Measurements from ENCODE around the gene FAM20C.

Gene FAM20C

DNA sequence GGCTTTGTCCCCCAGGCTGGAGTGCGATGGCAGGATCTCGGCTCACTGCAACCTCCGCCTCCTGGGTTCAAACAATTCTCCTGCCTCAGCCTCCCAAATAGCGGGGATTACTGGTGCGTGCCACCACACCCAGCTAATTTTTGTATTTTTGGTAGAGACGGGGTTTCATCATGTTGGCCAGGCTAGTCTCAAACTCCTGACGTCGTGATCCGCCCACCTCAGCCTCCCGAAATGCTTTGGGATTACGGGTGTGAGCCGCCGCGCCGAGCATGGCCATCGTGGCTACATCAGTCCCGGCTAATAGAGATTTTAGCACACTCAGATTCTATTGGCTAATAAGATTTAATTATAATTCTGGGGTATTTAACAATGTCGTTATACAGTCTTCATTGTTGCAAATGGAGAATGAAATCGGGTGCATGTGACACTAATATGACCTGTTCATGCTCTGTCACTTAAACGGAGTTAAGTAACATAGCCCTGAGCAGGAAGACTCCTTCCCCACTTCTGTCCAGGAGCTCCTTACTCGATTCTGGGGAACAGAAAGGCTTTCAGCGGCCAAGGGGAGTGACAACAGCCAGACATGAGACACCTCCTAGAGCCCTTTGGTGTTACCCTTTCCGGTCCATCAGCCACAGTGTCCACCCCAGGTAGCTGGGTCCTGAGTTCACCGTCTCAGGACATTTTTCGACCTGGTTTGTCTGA is 40.9 kb upstream of the FAM20C start:
- no peak for TF ChIP-seq Cebpa-rat (IDR thresholded peaks at IDR 0.05)
- no peak overlapping the region for H3K27ac ChIP-seq
- no peaks in the 10 kb centered on the region for H4K20me1 ChIP-seq
- H3K36me3 ChIP-seq: peaks cover 7% of the 10 kb centered on the region
- H3K9ac ChIP-seq: no peak overlapping the region
- no peaks in the 10 kb centered on the region for H3K27me3 ChIP-seq
- no peaks in the 10 kb centered on the region for H3K9me3 ChIP-seq
- H3K4me2 ChIP-seq: no peak overlapping the region
- H3K4me1 ChIP-seq: peaks cover 49% of the 10 kb centered on the region
- H3K4me3 ChIP-seq: no peak overlapping the region

DNA sequence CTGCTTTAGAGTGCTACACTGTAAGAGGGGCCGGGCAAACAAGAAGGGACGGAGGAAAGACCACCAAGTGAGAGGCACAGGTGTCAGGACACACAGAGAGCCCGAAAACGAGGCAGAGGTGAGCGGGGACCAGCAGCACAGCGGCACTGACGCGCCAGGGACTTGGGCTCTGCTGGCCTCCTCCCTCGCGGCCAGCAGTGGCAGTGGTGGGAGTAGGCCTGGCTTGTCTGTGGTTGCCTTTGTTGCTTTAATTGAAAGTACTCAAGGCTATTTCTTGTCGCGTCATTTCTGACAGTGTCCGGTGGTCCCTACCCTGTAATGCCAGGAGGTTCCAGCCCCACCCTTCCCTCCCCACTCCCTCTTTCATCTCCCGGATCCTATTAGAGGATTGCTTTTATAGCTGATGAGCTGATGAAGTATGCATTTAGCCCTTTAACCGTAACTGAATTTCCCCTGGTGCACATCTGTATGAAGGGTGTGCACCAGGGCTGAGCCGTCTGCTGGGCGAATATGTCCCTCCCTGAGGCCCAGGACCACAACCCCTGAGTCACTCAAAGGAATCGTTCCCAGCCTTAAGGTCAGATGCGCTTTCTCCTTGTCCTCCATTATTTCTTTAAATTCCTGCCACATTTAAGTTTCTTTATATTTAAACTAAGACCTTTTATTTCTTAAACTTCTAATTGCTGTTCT is 39.5 kb upstream of the FAM20C start:
- no peak for TF ChIP-seq Cebpa-rat (IDR thresholded peaks at IDR 0.05)
- no peak overlapping the region for H3K9ac ChIP-seq
- H3K36me3 ChIP-seq: no peaks in the 10 kb centered on the region; the same call in 1 of the 2 replicates
- H3K27ac ChIP-seq: no peak overlapping the region
- no peak overlapping the region for H3K4me3 ChIP-seq
- H3K9me3 ChIP-seq: no peaks in the 10 kb centered on the region
- H4K20me1 ChIP-seq: no peaks in the 10 kb centered on the region
- peak overlapping the region; percentile 66 for H3K4me2 ChIP-seq
- H3K4me1 ChIP-seq: peaks cover 49% of the 10 kb centered on the region
- H3K27me3 ChIP-seq: no peaks in the 10 kb centered on the region

DNA sequence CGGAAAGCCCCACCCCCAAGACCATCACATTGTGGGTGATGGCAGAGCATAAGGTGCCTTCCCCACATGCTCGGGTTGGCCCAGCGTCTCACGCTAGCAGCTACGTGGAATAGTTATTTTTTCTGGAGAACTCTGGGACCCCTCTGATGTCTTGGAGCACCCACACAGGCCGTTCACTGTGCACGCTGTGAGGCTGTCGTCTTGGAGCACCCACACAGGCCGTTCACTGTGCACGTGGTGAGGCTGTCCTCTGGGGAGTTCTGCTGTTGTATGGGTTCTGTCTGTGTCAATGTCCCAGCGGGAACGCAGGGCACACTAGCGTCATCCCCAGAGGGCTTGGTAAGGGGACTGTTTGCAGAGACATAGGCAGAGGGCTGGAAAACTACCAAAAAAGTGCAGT is 38.8 kb upstream of the FAM20C start:
- Histone ChIP-seq H3K9ac (no peak overlapping the region), H3K4me1 (peaks cover 44% of the 10 kb centered on the region), H3K27ac (0 out of 2 replicates have a peak overlapping the region, but pooled peaks have one; percentile 29), H3K27me3 (no peaks in the 10 kb centered on the region), H4K20me1 (no peaks in the 10 kb centered on the region), H3K9me3 (no peaks in the 10 kb centered on the region), H3K4me3 (no peak overlapping the region), H3K36me3 (no peaks in the 10 kb centered on the region), H3K4me2 (peak overlapping the region; percentile 66)
- TF ChIP-seq Cebpa-rat (IDR thresholded peaks at IDR 0.05): no peak

DNA sequence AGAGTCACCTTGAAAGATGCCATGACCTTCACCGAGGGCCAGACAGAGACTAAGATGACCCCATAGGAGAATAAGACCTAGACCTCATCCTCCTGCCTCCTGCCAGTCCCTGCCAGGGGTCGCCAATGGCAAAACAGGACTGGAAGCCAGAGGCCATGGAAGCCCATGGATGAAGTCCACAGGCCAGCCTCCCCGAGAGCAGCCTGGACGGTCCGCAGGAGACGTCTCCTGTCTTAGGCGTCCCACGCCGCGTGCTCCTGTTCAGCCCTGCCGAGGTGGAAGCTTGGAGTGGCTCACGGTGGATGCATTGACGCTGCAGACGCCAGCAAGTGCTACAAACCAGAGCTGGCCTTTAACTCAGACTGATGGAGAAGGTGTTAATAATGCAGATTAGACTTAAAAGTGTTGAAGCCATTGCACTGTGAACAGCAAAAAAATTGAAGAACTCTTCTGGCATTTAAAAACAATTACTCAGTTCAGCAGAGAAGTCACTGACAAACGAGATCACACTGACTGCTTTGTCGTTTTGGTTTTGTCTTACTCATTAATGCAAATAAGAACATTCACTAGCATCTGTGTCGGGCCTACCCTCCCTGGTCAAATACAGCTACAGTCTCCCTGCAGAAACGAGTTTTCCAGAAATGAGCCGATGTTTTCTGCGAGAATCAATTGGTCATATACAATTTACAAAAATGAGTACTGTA is 38.1 kb upstream of the FAM20C start:
- H3K4me2 ChIP-seq: peak overlapping the region; percentile 66
- no peak for TF ChIP-seq Cebpa-rat (IDR thresholded peaks at IDR 0.05)

DNA sequence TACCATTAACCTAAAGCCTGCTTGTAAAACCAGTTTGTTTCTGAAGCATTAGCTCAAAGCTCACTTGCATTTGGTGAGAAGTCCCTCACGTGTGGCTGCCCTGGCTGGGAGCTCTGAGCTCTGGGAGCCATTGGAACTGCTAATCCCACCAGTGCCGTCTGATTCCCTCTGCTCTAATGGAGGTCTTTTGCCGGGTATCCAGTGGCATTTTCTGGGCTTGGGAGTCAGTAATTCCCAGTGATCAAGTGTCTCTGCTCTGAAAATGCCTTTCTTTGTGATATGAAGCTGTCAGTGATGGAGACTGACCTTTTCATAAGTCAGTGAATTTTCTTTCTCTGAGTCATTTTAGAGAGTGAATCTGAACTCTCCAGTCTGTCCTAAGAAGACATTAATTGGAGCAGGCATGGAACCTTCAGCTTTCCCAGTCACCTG is 36.9 kb upstream of the FAM20C start:
- no peak overlapping the region for H3K27ac ChIP-seq
- no peaks in the 10 kb centered on the region for H3K27me3 ChIP-seq

More for the DNA sequence above, 38.1 kb upstream of the FAM20C start:
- no peak overlapping the region for H3K27ac ChIP-seq
- H3K27me3 ChIP-seq: no peaks in the 10 kb centered on the region
- no peak overlapping the region for H3K9ac ChIP-seq
- no peaks in the 10 kb centered on the region for H3K36me3 ChIP-seq
- no peaks in the 10 kb centered on the region for H3K9me3 ChIP-seq
- peaks cover 43% of the 10 kb centered on the region for H3K4me1 ChIP-seq
- H3K4me3 ChIP-seq: no peak overlapping the region
- H4K20me1 ChIP-seq: no peaks in the 10 kb centered on the region

DNA sequence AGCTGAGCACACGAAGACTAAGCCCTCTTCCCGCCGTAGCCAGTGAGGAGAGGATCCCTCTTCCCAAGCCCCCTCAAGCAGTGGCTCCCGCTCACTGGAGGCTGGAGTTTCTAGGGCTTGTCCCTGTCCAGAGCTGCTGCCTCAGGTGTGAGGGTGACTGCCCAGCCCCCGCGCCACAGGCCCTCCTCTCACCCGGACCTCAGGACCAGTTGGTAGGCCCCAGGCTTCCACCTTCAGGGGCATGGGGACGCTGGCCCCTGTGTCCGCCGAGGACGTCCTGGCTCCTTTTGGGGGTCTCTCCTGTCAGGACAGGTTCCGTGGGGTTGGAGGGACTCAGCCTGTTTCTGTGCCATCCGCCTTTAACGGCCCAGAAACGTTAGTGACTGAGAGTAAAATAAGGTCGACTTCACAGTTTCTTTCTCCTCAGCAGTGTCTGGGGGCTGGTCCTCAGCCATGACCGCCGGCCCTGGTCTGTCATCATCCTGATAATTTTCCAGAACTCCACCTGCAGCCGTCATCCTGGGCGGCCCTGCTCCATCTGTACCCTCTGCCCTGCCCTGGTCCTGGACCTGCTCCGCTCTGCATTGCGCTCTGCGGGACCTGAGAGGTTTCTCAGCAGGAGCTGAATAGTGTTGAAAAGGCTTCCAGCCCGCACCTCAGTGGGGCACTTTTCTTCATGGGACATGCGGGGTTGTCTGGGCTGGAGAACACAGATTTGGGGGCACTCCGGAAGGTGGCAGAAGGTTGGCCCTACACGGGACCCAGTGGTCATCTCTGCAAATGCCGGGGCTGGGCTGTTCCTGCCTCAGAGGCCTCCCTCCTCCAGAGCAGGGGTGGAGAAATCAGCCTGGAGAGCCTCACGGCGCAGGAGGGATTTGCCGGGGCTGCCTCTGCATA is 36.0 kb upstream of the FAM20C start:
- TF ChIP-seq Cebpa-rat (IDR thresholded peaks at IDR 0.05): no peak
- Histone ChIP-seq H3K9me3 (no peaks in the 10 kb centered on the region), H4K20me1 (no peaks in the 10 kb centered on the region), H3K4me3 (no peak overlapping the region), H3K9ac (no peak overlapping the region), H3K27me3 (no peaks in the 10 kb centered on the region), H3K4me1 (peaks cover 33% of the 10 kb centered on the region), H3K27ac (no peak overlapping the region), H3K36me3 (no peaks in the 10 kb centered on the region), H3K4me2 (no peak overlapping the region)

More for the DNA sequence above, 36.9 kb upstream of the FAM20C start:
- no peak overlapping the region for H3K9ac ChIP-seq
- H3K4me1 ChIP-seq: peaks cover 33% of the 10 kb centered on the region
- no peaks in the 10 kb centered on the region for H4K20me1 ChIP-seq
- no peaks in the 10 kb centered on the region for H3K9me3 ChIP-seq
- no peak overlapping the region for H3K4me2 ChIP-seq
- no peak for TF ChIP-seq Cebpa-rat (IDR thresholded peaks at IDR 0.05)
- H3K36me3 ChIP-seq: no peaks in the 10 kb centered on the region
- H3K4me3 ChIP-seq: no peak overlapping the region

DNA sequence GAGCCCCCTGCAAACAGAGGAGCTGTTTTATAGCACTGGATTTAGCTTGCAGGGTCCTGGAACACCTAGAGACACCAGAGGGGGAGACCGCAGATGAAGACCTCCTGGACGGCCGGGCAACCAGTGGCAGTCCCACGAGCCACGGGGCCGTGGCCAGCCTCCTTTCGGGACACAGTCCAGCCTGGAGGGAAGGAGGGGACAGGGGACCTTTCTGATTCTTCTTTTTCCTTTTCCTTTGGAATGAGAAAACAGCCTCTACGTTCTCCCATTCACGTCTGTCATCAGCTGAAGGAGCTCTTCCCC is 35.4 kb upstream of the FAM20C start:
- Histone ChIP-seq H3K4me3 (no peak overlapping the region), H3K4me2 (no peak overlapping the region), H4K20me1 (no peaks in the 10 kb centered on the region), H3K27ac (no peak overlapping the region), H3K4me1 (peaks cover 38% of the 10 kb centered on the region), H3K9me3 (no peaks in the 10 kb centered on the region), H3K27me3 (peaks cover 3% of the 10 kb centered on the region; the same call in 1 of the 2 replicates), H3K36me3 (no peaks in the 10 kb centered on the region), H3K9ac (no peak overlapping the region)
- no peak for TF ChIP-seq Cebpa-rat (IDR thresholded peaks at IDR 0.05)

DNA sequence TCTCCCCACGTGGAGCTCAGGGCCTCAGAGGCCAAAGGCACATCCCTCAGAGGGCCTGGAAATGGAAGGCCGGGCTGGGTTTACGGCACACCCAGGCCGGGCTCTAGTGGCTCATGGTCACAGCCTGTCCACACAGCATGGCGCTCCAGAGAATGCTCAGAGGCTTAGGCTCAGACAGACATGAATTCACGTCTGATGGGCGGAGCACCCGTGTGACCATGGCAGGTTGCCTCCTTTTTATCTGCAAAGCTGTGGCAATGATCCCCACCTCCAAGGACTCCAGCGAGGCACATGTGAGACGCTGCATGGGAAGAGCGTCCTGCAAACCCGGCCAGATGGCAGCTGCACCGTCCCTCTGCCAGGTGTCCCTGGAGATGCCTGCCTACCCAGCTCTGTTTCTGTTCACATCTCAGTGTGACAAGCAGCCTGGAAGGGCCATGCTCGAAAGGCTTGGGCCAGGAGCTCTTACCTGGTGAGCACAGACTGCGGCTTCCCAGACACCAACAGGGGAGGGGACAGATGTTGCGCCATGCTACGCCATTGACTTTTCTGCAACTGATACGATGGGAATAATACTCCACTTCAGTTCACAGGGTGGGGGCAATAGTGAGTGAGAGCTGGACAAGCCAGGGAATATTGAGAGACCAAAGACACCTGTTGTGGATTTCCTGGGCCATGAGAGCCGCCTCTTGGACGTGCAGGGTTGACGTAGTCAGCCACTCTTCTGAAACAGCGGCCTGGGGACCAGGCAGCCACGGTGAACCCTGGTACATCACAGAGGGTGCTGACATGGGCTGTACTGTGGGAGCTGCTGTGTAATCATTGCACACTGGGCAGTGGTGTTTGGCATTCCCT is 34.4 kb upstream of the FAM20C start:
- H3K4me2 ChIP-seq: no peak overlapping the region
- H4K20me1 ChIP-seq: no peaks in the 10 kb centered on the region
- H3K36me3 ChIP-seq: no peaks in the 10 kb centered on the region
- H3K9ac ChIP-seq: no peak overlapping the region
- H3K27me3 ChIP-seq: peaks cover 14% of the 10 kb centered on the region
- no peak overlapping the region for H3K27ac ChIP-seq
- peaks cover 38% of the 10 kb centered on the region for H3K4me1 ChIP-seq
- no peak overlapping the region for H3K4me3 ChIP-seq
- TF ChIP-seq Cebpa-rat (IDR thresholded peaks at IDR 0.05): no peak
- H3K9me3 ChIP-seq: no peaks in the 10 kb centered on the region

DNA sequence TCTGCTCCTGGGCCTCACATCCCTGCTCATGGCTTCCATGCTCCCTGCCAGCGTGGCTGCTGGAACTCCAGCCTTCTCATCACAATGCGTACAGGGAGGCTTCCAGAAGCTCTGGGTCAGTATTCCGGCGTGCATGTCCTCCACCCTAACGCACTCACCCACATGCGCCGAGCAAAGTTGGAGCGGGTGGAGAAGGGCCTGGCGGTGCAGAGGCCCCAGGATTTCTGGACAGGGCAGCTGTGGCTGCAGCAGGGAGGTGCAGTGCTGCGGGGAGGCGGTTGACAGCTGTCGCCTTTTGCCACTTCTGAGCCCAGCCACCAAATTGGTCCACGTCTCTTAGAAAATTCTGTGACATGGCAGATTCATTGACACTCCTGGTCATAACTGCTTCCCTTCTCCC is 33.6 kb upstream of the FAM20C start:
- no peak for TF ChIP-seq Cebpa-rat (IDR thresholded peaks at IDR 0.05)
- Histone ChIP-seq H3K36me3 (no peaks in the 10 kb centered on the region), H3K4me3 (no peak overlapping the region), H3K9me3 (no peaks in the 10 kb centered on the region), H3K9ac (no peak overlapping the region), H3K27ac (no peak overlapping the region), H4K20me1 (no peaks in the 10 kb centered on the region), H3K4me2 (no peak overlapping the region), H3K27me3 (peaks cover 22% of the 10 kb centered on the region), H3K4me1 (peaks cover 38% of the 10 kb centered on the region)
